HepG2 (cell line): ENCODE measurements around the gene IQSEC1. TPM values are rescaled to one million over a fixed set of nuclear protein-coding genes. Genes with fewer than 3 reads are reported as not detected.

Experiments
- ATAC-seq: fragments of 200-7000 bp; cut with Tn5 transposase; 3 replicates; pipeline ENCODE4 v1.9.1; 2020; ENCODE audit warnings: mild to moderate bottlenecking, moderate library complexity
- BruUV-seq: library from RNA; stranded (reverse); fragments of 400-500 nt; replicated peaks from 2 replicates; lab custom pipeline; 2021; lab: Mats Ljungman, UMichigan
- CTCF ChIA-PET: fragments of 300-600 bp; formaldehyde crosslinking; extraction: SDS; loops from one replicate; lab custom pipeline; 2021; ENCODE audit warnings: low total read pairs, inconsistent platforms, low intra/inter-chr PET ratio; lab: Yijun Ruan, JAX
- POLR2A ChIA-PET: fragments of 350-600 bp; sonication (Branson Sonifier 250); formaldehyde crosslinking; loops from one replicate; lab custom pipeline; 2020; ENCODE audit warnings: antibody characterized with exemption, inconsistent platforms; lab: Yijun Ruan, JAX
- DNase-seq: peaks from one replicate; pipeline ENCODE4 v3.0.0-alpha.2; 2015; ENCODE audit warnings: low spot score
- FAIRE-seq: peaks from 3 replicates; lab custom pipeline; 2011; peaks lifted over from hg19 to GRCh38; lab: Jason Lieb, UNC
- H2AFZ ChIP-seq: one replicate; pipeline ENCODE4 v1.6.1; 2011; ENCODE audit warnings: low read length, inconsistent platforms
- H3K27ac ChIP-seq: fragments of 300-600 bp; 3 replicates; pipeline ENCODE4 v1.8.0; 2011; ENCODE audit warnings: mixed run types, mild to moderate bottlenecking, mixed read lengths, low read length, inconsistent platforms; ENCODE audit not compliant: insufficient read depth; ENCODE audit errors: extremely low read length
- H3K27me3 ChIP-seq, 2 experiments: fragments of 200-600 bp in 1 of 2; 2 replicates in 1 of 2; 3 replicates in 1 of 2; pipeline versions ENCODE4 v1.6.0 to v1.8.0; 2011; ENCODE audit warnings: low read length in 2 of 2, mild to moderate bottlenecking in 2 of 2, moderate library complexity in 2 of 2, inconsistent platforms in 1 of 2; ENCODE audit not compliant: insufficient read depth in 2 of 2, control insufficient read depth in 1 of 2
- H3K36me3 ChIP-seq, 2 experiments: fragments of 200-600 bp in 1 of 2; replicated peaks in 1 of 2; 2 replicates in 1 of 2; 3 replicates in 1 of 2; pipeline versions ENCODE4 v1.5.1 to v1.8.0; 2011; ENCODE audit warnings: low read length in 2 of 2, inconsistent platforms in 1 of 2; ENCODE audit not compliant: insufficient read depth in 2 of 2, control insufficient read depth in 1 of 2
- H3K4me1 ChIP-seq: 2 replicates; pipeline ENCODE4 v1.5.1; 2012; ENCODE audit warnings: low read length, inconsistent platforms; ENCODE audit not compliant: insufficient read depth
- H3K4me2 ChIP-seq: 2 replicates; pipeline ENCODE4 v1.6.0; 2011; ENCODE audit warnings: low read depth, low read length, inconsistent platforms
- H3K4me3 ChIP-seq, 3 experiments: fragments of 200-600 bp in 1 of 3; sonication (generic), shearing (Covaris generic) in 1 of 3; replicated peaks in 1 of 3; 2 replicates each; pipeline ENCODE4 v1.5.1; 2011 to 2016; ENCODE audit warnings: low read length in 3 of 3, inconsistent platforms in 2 of 3, low read depth in 2 of 3, mild to moderate bottlenecking in 2 of 3, control low read depth in 1 of 3, mixed read lengths in 1 of 3; ENCODE audit not compliant: insufficient read depth in 1 of 3
- H3K79me2 ChIP-seq: one replicate; pipeline ENCODE4 v1.6.1; 2011; ENCODE audit warnings: low read length, inconsistent platforms; ENCODE audit not compliant: insufficient read depth
- H3K9ac ChIP-seq: 2 replicates; pipeline ENCODE4 v1.6.0; 2011; ENCODE audit warnings: mild to moderate bottlenecking, low read depth, low read length, inconsistent platforms; ENCODE audit not compliant: insufficient read depth
- H3K9me3 ChIP-seq: 2 replicates; pipeline ENCODE4 v1.5.1; 2012; ENCODE audit warnings: mild to moderate bottlenecking, low read length
- H4K20me1 ChIP-seq: 2 replicates; pipeline ENCODE4 v1.6.0; 2011; ENCODE audit warnings: inconsistent platforms, mild to moderate bottlenecking, low read length, moderate library complexity; ENCODE audit not compliant: insufficient read depth
- ARID5B ChIP-seq: IDR thresholded peaks from 2 replicates; pipeline ENCODE4 v1.4.0; 2020; ENCODE audit warnings: mild to moderate bottlenecking, missing genetic modification reagents
- DZIP1 ChIP-seq: sonication (generic); formaldehyde crosslinking; IDR thresholded peaks from 2 replicates; pipeline ENCODE4 v1.5.0; 2020; ENCODE audit warnings: mild to moderate bottlenecking, missing genetic modification reagents
- ELF4 ChIP-seq: sonication (generic); formaldehyde crosslinking; IDR thresholded peaks from 2 replicates; pipeline ENCODE4 v1.5.0; 2020; ENCODE audit warnings: missing genetic modification reagents, mild to moderate bottlenecking, moderate library complexity, borderline replicate concordance
- HOXA5 ChIP-seq: sonication (generic); formaldehyde crosslinking; IDR thresholded peaks from 2 replicates; pipeline ENCODE4 v1.4.0; 2020; ENCODE audit warnings: missing genetic modification reagents
- MED13 ChIP-seq: sonication (generic); formaldehyde crosslinking; IDR thresholded peaks from 2 replicates; pipeline ENCODE4 v1.5.0; 2020; ENCODE audit warnings: missing genetic modification reagents
- NCOA5 ChIP-seq: sonication (generic); formaldehyde crosslinking; IDR thresholded peaks from 2 replicates; pipeline ENCODE4 v1.4.0; 2020; ENCODE audit warnings: missing genetic modification reagents
- NFE2L1 ChIP-seq: sonication (generic); formaldehyde crosslinking; IDR thresholded peaks from 2 replicates; pipeline ENCODE4 v1.4.0; 2020; ENCODE audit warnings: missing genetic modification reagents, mild to moderate bottlenecking, borderline replicate concordance
- PRMT3 ChIP-seq: sonication (generic); formaldehyde crosslinking; IDR thresholded peaks from 2 replicates; pipeline ENCODE4 v1.8.1; 2022; ENCODE audit warnings: low read depth, mild to moderate bottlenecking, moderate library complexity, missing genetic modification reagents, borderline replicate concordance
- RCOR2 ChIP-seq: IDR thresholded peaks from 2 replicates; pipeline ENCODE4 v1.6.1; 2016; ENCODE audit warnings: missing biosample characterization, missing genetic modification reagents
- ZNF552 ChIP-seq: sonication (generic); formaldehyde crosslinking; IDR thresholded peaks from 2 replicates; pipeline ENCODE4 v1.9.0; 2022; ENCODE audit warnings: missing genetic modification reagents, mild to moderate bottlenecking, borderline replicate concordance
- ZNF619 ChIP-seq: sonication (generic); formaldehyde crosslinking; IDR thresholded peaks from 2 replicates; pipeline ENCODE4 v1.4.0; 2020; ENCODE audit warnings: mild to moderate bottlenecking, missing genetic modification reagents
- ZNF7 ChIP-seq: IDR thresholded peaks from 2 replicates; pipeline ENCODE4 v1.6.1; 2016; ENCODE audit warnings: missing biosample characterization, missing genetic modification reagents
- WGBS: methylation state at CpG from one replicate; pipeline ENCODE4 v1.1.6; 2017; ENCODE audit warnings: low lambda C conversion rate; 5-methylcytosine and 5-hydroxymethylcytosine counted together
- in situ Hi-C: cut with HindIII; loops from 2 replicates; pipeline ENCODE4 v1.10.0; 2017; ENCODE audit warnings: low pct_unique_long_range_greater_than_20kb; ENCODE audit not compliant: extremely low pct_ligation_motif_present
- intact Hi-C: fragments of 100-400 bp; cut with micrococcal nuclease; formaldehyde crosslinking; loops from one replicate; pipeline ENCODE4 v1.10.0; 2022; ENCODE audit not compliant: unreplicated experiment
- polyA plus RNA-seq, 8 experiments: library from polyadenylated mRNA; depleted of rRNA in 3 of 8; stranded (reverse) in 7 of 8; unstranded in 1 of 8; fragments of >200 nt; fragmentation: Illumina TruSeq in 4 of 8; extraction: Trizol in 4 of 8; gene quantifications; 2 replicates each; pipeline versions ENCODE4 v1.2.1 to v1.2.3, GENCODE V29; 2011 to 2016; ENCODE audit warnings: low read depth in 4 of 8, missing spikeins in 1 of 8, mixed read lengths in 1 of 8; ENCODE audit not compliant: insufficient read depth in 1 of 8
- total RNA-seq, 5 experiments: library from RNA; depleted of rRNA; stranded (reverse); fragments of >200 nt; fragmentation: Illumina TruSeq; extraction: Trizol; gene quantifications; 2 replicates each; pipeline ENCODE4 v1.2.3, GENCODE V29; 2016; ENCODE audit warnings: low read depth in 1 of 5
- TF ChIP-seq, protein P1 (sequence below): sonication (generic); formaldehyde crosslinking; IDR thresholded peaks from 2 replicates; pipeline ENCODE4 v1.4.0; 2020; ENCODE audit warnings: missing genetic modification reagents, mild to moderate bottlenecking, borderline replicate concordance
- TF ChIP-seq, protein P2 (sequence below): sonication (generic); formaldehyde crosslinking; IDR thresholded peaks from 2 replicates; pipeline ENCODE4 v1.4.0; 2020; ENCODE audit warnings: missing genetic modification reagents

IQSEC1 gene
- total and polyA plus RNA-seq, 2 of the 13 experiments (the other 11 are each of a cell fraction or from before 2014, with no cell fraction given) = 17.4 to 20.2 TPM

GRCh38 chr3:13122081-13123012 is 49.1 kb upstream of the IQSEC1 start:
- ChIA-PET CTCF (no interaction called here), POLR2A (no interaction called here)
- Histone ChIP-seq H3K27ac (no peak overlapping the region), H4K20me1 (0 out of 2 replicates have a peak, but pooled peaks cover 2% of the 10 kb centered on the region), H3K4me3 (no peak overlapping the region), H3K9ac (no peak overlapping the region), H3K36me3 (peaks cover 0 to 7% of the 10 kb centered on the region in 2 experiments; a peak in 2 of 5 replicates), H3K79me2 (no peaks in the 10 kb centered on the region), H3K4me1 (no peaks in the 10 kb centered on the region), H2AFZ (no peak overlapping the region), H3K9me3 (no peaks in the 10 kb centered on the region), H3K27me3 (no peaks in the 10 kb centered on the region), H3K4me2 (no peak overlapping the region)
- DNase-seq = no peak
- FAIRE-seq = no peak
- intact Hi-C loops = no loop called here
- 89% methylated on average over 15 of the region's 20 CpGs for WGBS
- no peak for ATAC-seq
- BruUV-seq = no TSS peak
- in situ Hi-C loops = no loop called here
- TF ChIP-seq, protein P1, sequence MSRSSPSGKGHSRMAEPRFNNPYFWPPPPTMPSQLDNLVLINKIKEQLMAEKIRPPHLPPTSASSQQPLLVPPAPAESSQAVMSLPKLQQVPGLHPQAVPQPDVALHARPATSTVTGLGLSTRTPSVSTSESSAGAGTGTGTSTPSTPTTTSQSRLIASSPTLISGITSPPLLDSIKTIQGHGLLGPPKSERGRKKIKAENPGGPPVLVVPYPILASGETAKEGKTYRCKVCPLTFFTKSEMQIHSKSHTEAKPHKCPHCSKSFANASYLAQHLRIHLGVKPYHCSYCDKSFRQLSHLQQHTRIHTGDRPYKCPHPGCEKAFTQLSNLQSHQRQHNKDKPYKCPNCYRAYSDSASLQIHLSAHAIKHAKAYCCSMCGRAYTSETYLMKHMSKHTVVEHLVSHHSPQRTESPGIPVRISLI = no peak
- TF ChIP-seq ARID5B (no peak), ZNF7 (CRISPR knock-in tag) (no peak), PRMT3 (no peak), HOXA5 (CRISPR knock-in tag) (no peak), RCOR2 (CRISPR knock-in tag) (no peak), ZNF552 (no peak), NFE2L1 (CRISPR knock-in tag) (no peak), NCOA5 (CRISPR knock-in tag) (no peak), MED13 (CRISPR knock-in tag) (no peak), ZNF619 (CRISPR knock-in tag) (no peak), ELF4 (CRISPR knock-in tag) (no peak), DZIP1 (no peak)
- TF ChIP-seq, protein P2, sequence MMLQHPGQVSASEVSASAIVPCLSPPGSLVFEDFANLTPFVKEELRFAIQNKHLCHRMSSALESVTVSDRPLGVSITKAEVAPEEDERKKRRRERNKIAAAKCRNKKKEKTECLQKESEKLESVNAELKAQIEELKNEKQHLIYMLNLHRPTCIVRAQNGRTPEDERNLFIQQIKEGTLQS = no peak
